K562 (cell line): ENCODE data around the gene AIMP2. TPM values are rescaled to one million over a fixed set of nuclear protein-coding genes. Genes with fewer than 3 reads are reported as not detected.

Source experiments
- ARID3A ChIP-seq: IDR thresholded peaks from 2 replicates; pipeline ENCODE4 v1.6.1; 2012; ENCODE audit warnings: low read depth, low read length, improper control_type of control experiment, borderline replicate concordance
- CBFA2T3 ChIP-seq: fragments of 450-650 bp; IDR thresholded peaks from 2 replicates; pipeline ENCODE4 v1.6.1; 2017
- PHF20 ChIP-seq: fragments of 450-650 bp; IDR thresholded peaks from 2 replicates; pipeline ENCODE4 v1.6.1; 2018; ENCODE audit not compliant: partially characterized antibody
- SMAD1 ChIP-seq: fragments of 150-350 bp; IDR thresholded peaks from 2 replicates; pipeline ENCODE4 v1.6.1; 2014; ENCODE audit warnings: low read length, low read depth; ENCODE audit not compliant: partially characterized antibody
- SRSF7 ChIP-seq: fragments of 200-400 bp; formaldehyde crosslinking; optimal IDR thresholded peaks from 2 replicates; pipeline ENCODE3; 2017; ENCODE audit warnings: mild to moderate bottlenecking, low read depth, low read length
- ZBTB49 ChIP-seq: sonication (generic); formaldehyde crosslinking; IDR thresholded peaks from 2 replicates; pipeline ENCODE4 v1.8.0; 2022; ENCODE audit warnings: missing genetic modification reagents, mild to moderate bottlenecking, borderline replicate concordance
- ZNF133 ChIP-seq: fragments of 250-450 bp; sonication (Bioruptor Pico); IDR thresholded peaks from 2 replicates; pipeline ENCODE4 v1.4.0; 2020; ENCODE audit warnings: mild to moderate bottlenecking
- ZNF134 ChIP-seq: fragments of 250-450 bp; sonication (Bioruptor Pico); conservative IDR thresholded peaks from 2 replicates; pipeline ENCODE4 v1.4.0; 2020
- ZNF140 ChIP-seq: fragments of 250-450 bp; sonication (Bioruptor Pico); IDR thresholded peaks from 2 replicates; pipeline ENCODE4 v1.8.0; 2021; ENCODE audit warnings: moderate library complexity, mild to moderate bottlenecking, inconsistent platforms
- ZNF449 ChIP-seq: fragments of 250-450 bp; sonication (Bioruptor Pico); IDR thresholded peaks from 2 replicates; pipeline ENCODE4 v1.8.0; 2022; ENCODE audit warnings: moderate library complexity, mild to moderate bottlenecking, inconsistent platforms
- ZNF57 ChIP-seq: fragments of 450-650 bp; formaldehyde crosslinking; IDR thresholded peaks from 2 replicates; pipeline ENCODE4 v1.4.0; 2020; ENCODE audit warnings: mild to moderate bottlenecking, moderate library complexity
- ZNF655 ChIP-seq: fragments of 250-450 bp; sonication (Bioruptor Pico); IDR thresholded peaks from 2 replicates; pipeline ENCODE4 v1.5.0; 2021
- ZZZ3 ChIP-seq: fragments of 450-650 bp; IDR thresholded peaks from 2 replicates; pipeline ENCODE4 v1.6.1; 2016; ENCODE audit warnings: antibody characterized with exemption, mild to moderate bottlenecking, moderate library complexity
- polyA plus RNA-seq, 8 experiments: library from polyadenylated mRNA; depleted of rRNA in 4 of 8; stranded (reverse) in 5 of 8; unstranded in 3 of 8; fragments of >200 nt; fragmentation: Nextera tagmentation in 2 of 8; fragmentation: Illumina TruSeq in 1 of 8; extraction: Ambion mirVana in 2 of 8; extraction: Trizol in 1 of 8; gene quantifications; 2 replicates each; pipeline versions ENCODE4 v1.2.1 to v1.2.3, GENCODE V29; 2011 to 2014; ENCODE audit warnings: inconsistent platforms in 1 of 8, missing spikeins in 1 of 8
- total RNA-seq, 7 experiments: library from RNA; depleted of rRNA in 6 of 7; stranded (reverse); fragments of >200 nt in 6 of 7; fragmentation: Illumina TruSeq in 2 of 7; extraction: Trizol in 2 of 7; gene quantifications; 2 replicates each; pipeline versions ENCODE4 v1.2.1 to v1.2.3, GENCODE V29; 2011 to 2021; ENCODE audit warnings: low replicate concordance in 1 of 7

AIMP2 gene
- total and polyA plus RNA-seq, 9 of the 15 experiments (the other 6 are each of a cell fraction or from before 2014, with no cell fraction given): 47.5 to 84.9 (median 63.5) TPM

GRCh38 chr7:6022707-6023106 lies 13.6 kb downstream of the AIMP2 start (continued):
- TF ChIP-seq SMAD1 (no peak), ARID3A (no peak), SRSF7 (no peak), ZBTB49 (CRISPR knock-in tag) (no peak), ZNF133 (CRISPR knock-in tag) (no peak), ZNF57 (CRISPR knock-in tag) (no peak), ZNF655 (no peak), ZZZ3 (no peak), ZNF134 (CRISPR knock-in tag) (no peak), CBFA2T3 (peak; percentile 90), ZNF449 (CRISPR knock-in tag) (no peak), PHF20 (no peak), ZNF140 (CRISPR knock-in tag) (no peak)
